Endothelial cell of hepatic sinusoid (primary cell): ENCODE data around the gene FBXW10.
"Not testable (repeated sequence)": the region's sequence is repeated elsewhere in the genome, so short reads cannot be mapped to it uniquely, and the experiment has no call there.

Experiments used
- in situ Hi-C: cut with HindIII; loops from 2 replicates; pipeline ENCODE4 v1.10.0; 2017; ENCODE audit warnings: low sequenced_read_pairs

FBXW10 gene

GRCh38 chr17:18821430-18821829 lies 77.6 kb downstream of the FBXW10 start:
- in situ Hi-C loops, result not testable (repeated sequence)

GRCh38 chr17:18827613-18828012 lies 83.8 kb downstream of the FBXW10 start:
- in situ Hi-C loops, result not testable (repeated sequence)
